ENCODE measurements around the gene LCN10. TPM values are rescaled to one million over a fixed set of nuclear protein-coding genes. Genes with fewer than 3 reads are reported as not detected.
"Not testable (repeated sequence)": the region's sequence is repeated elsewhere in the genome, so short reads cannot be mapped to it uniquely, and the experiment has no call there.

LCN10 gene
- total RNA-seq, 4 donors from 2014 or later, result 3.9 to 16.5 (median 9.9) TPM

GRCh38 chr9:136760834-136761544, 18.2 kb upstream of the LCN10 start:
- WGBS, 2 donors (ENCODE audit: low coverage in 1 of 2), result 6 to 32% methylated on average over 7 to 8 of the region's 22 CpGs
- H3K4me1 ChIP-seq, H3K27ac ChIP-seq, H3K4me3 ChIP-seq, H3K9me3 ChIP-seq, ATAC-seq, H3K36me3 ChIP-seq: not testable (repeated sequence)
- TF ChIP-seq CTCF (IDR thresholded peaks at IDR 0.05), result peak in 2 of 4 experiments; percentile 28 to 37
- peaks cover 68% of the 10 kb centered on the region for H3K27me3 ChIP-seq

GRCh38 chr9:136760424-136760823, 17.7 kb upstream of the LCN10 start:
- Histone ChIP-seq H3K36me3 (no peaks in the 10 kb centered on the region), H3K4me1 (peaks cover 0 to 10% (median 0%) of the 10 kb centered on the region in 3 donors), H3K4me3 (no peak overlapping the region), H3K27ac (no peak overlapping the region), H3K27me3 (peaks cover 65% of the 10 kb centered on the region), H3K9me3 (peaks cover 0 to 8% (median 0%) of the 10 kb centered on the region in 3 donors)
- TF ChIP-seq POLR2A (IDR thresholded peaks at IDR 0.05) (no peak), CTCF (IDR thresholded peaks at IDR 0.05) (no peak), EP300 (IDR thresholded peaks at IDR 0.05) (no peak), POLR2AphosphoS5 (IDR thresholded peaks at IDR 0.05) (no peak)
- ATAC-seq, result no peak
- 80% methylated on average over 1 to 4 of the region's 25 CpGs for WGBS, 2 donors (ENCODE audit: low coverage in 1 of 2)

GRCh38 chr9:136759436-136760325, 16.9 kb upstream of the LCN10 start:
- Histone ChIP-seq H3K36me3 (no peaks in the 10 kb centered on the region), H3K27me3 (peaks cover 58% of the 10 kb centered on the region), H3K9me3 (peaks cover 0 to 8% (median 0%) of the 10 kb centered on the region in 3 donors), H3K27ac (no peak overlapping the region), H3K4me1 (peaks cover 0 to 10% (median 0%) of the 10 kb centered on the region in 3 donors), H3K4me3 (no peak overlapping the region)
- ATAC-seq, result no peak
- 93% methylated on average over 3 to 5 of the region's 27 CpGs for WGBS, 2 donors (ENCODE audit: low coverage in 1 of 2)
- TF ChIP-seq POLR2AphosphoS5 (IDR thresholded peaks at IDR 0.05) (no peak), CTCF (IDR thresholded peaks at IDR 0.05) (no peak), POLR2A (IDR thresholded peaks at IDR 0.05) (no peak), EP300 (IDR thresholded peaks at IDR 0.05) (no peak)

GRCh38 chr9:136759001-136759400, 16.3 kb upstream of the LCN10 start:
- Histone ChIP-seq H3K9me3 (peaks cover 0 to 8% (median 0%) of the 10 kb centered on the region in 3 donors), H3K4me1 (peaks cover 0 to 10% (median 0%) of the 10 kb centered on the region in 3 donors), H3K27me3 (peaks cover 51% of the 10 kb centered on the region), H3K4me3 (no peak overlapping the region), H3K36me3 (no peaks in the 10 kb centered on the region), H3K27ac (no peak overlapping the region)
- 100% methylated on average over 1 of the region's 9 CpGs; no CpG with 5 or more reads in 1 of the 2 donors for WGBS, 2 donors (ENCODE audit: low coverage in 1 of 2)
- ATAC-seq, result no peak
- TF ChIP-seq CTCF (IDR thresholded peaks at IDR 0.05), result no peak
- TF ChIP-seq EP300 (IDR thresholded peaks at IDR 0.05), result no peak
- no peak for TF ChIP-seq POLR2AphosphoS5 (IDR thresholded peaks at IDR 0.05)
